HG03135 (cell line): ENCODE data around the gene ZNF488.
"Not testable (repeated sequence)": the region's sequence is repeated elsewhere in the genome, so short reads cannot be mapped to it uniquely, and the experiment has no call there.

ENCODE experiments used
- ATAC-seq: cut with Tn5 transposase; IDR thresholded peaks from one replicate; pipeline ENCODE4 v1.9.1; 2021; ENCODE audit warnings: mild to moderate bottlenecking, moderate library complexity; ENCODE audit not compliant: unreplicated experiment

ZNF488 gene

GRCh38 chr10:47410271-47410670 lies 26.2 kb upstream of the ZNF488 start:
- no peak for ATAC-seq

GRCh38 chr10:47409866-47410256 lies 25.8 kb upstream of the ZNF488 start:
- no peak for ATAC-seq

- no peak for ATAC-seq
Measured at GRCh38 chr10:47409171-47409865, 25.2 kb upstream of the ZNF488 start.

GRCh38 chr10:47408606-47409005 lies 24.5 kb upstream of the ZNF488 start:
- ATAC-seq = no peak

GRCh38 chr10:47406870-47407691 lies 23.0 kb upstream of the ZNF488 start:
- no peak for ATAC-seq

GRCh38 chr10:47406548-47406869 lies 22.4 kb upstream of the ZNF488 start:
- no peak for ATAC-seq

GRCh38 chr10:47405857-47406547 lies 21.9 kb upstream of the ZNF488 start:
- no peak for ATAC-seq

- no peak for ATAC-seq
Measured at GRCh38 chr10:47404937-47405336, 20.8 kb upstream of the ZNF488 start.

GRCh38 chr10:47404446-47404845 lies 20.4 kb upstream of the ZNF488 start:
- no peak for ATAC-seq

- no peak for ATAC-seq
Measured at GRCh38 chr10:47403446-47404318, 19.6 kb upstream of the ZNF488 start.

- ATAC-seq = no peak
Measured at GRCh38 chr10:47402641-47403301, 18.7 kb upstream of the ZNF488 start.

- ATAC-seq = no peak
Measured at GRCh38 chr10:47401874-47402640, 18.0 kb upstream of the ZNF488 start.

- ATAC-seq = no peak
Measured at GRCh38 chr10:47401210-47401609, 17.1 kb upstream of the ZNF488 start.

GRCh38 chr10:47400786-47401185 lies 16.7 kb upstream of the ZNF488 start:
- ATAC-seq = no peak

GRCh38 chr10:47400251-47400650 lies 16.2 kb upstream of the ZNF488 start:
- ATAC-seq = no peak

GRCh38 chr10:47397256-47397655 lies 13.2 kb upstream of the ZNF488 start:
- ATAC-seq = no peak

- no peak for ATAC-seq
Measured at GRCh38 chr10:47396311-47396717, 12.2 kb upstream of the ZNF488 start.

- ATAC-seq = no peak
Measured at GRCh38 chr10:47389619-47390018, 5.5 kb upstream of the ZNF488 start.

- ATAC-seq = no peak
Measured at GRCh38 chr10:47388879-47389278, 4.8 kb upstream of the ZNF488 start.

GRCh38 chr10:47386104-47386503 lies 2.0 kb upstream of the ZNF488 start:
- not testable (repeated sequence) for ATAC-seq
